ENCODE measurements around the gene TMEM156.

DNA sequence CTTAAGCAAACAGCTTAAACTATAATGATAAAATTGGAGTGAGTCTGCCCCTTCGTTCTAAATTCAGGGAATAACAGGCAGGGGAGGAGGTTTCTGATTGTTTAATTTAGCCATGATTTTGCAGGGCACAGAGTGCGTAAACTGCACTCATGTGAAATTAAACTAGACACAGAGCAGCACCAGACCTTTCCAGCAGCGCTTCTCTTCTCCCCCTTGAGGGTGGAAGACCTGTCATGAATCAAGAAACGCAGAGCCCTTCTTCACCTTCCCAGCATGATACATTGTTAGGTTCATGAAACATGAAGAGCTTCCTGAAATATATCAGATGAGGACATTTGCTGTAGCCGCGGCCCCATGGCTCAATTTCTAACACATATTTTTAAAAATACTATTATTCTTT is 101.5 kb downstream of the TMEM156 start:
- TF ChIP-seq, protein P1, sequence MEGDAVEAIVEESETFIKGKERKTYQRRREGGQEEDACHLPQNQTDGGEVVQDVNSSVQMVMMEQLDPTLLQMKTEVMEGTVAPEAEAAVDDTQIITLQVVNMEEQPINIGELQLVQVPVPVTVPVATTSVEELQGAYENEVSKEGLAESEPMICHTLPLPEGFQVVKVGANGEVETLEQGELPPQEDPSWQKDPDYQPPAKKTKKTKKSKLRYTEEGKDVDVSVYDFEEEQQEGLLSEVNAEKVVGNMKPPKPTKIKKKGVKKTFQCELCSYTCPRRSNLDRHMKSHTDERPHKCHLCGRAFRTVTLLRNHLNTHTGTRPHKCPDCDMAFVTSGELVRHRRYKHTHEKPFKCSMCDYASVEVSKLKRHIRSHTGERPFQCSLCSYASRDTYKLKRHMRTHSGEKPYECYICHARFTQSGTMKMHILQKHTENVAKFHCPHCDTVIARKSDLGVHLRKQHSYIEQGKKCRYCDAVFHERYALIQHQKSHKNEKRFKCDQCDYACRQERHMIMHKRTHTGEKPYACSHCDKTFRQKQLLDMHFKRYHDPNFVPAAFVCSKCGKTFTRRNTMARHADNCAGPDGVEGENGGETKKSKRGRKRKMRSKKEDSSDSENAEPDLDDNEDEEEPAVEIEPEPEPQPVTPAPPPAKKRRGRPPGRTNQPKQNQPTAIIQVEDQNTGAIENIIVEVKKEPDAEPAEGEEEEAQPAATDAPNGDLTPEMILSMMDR (IDR thresholded peaks at IDR 0.05), result no peak
- TF ChIP-seq EZH2 (IDR thresholded peaks at IDR 0.05), result no peak
